Sigmoid colon (tissue), 4 donors: ENCODE results near the gene RAB3IL1.

Source experiments
- EP300 ChIP-seq, 4 donors: sonication (generic); formaldehyde crosslinking; IDR thresholded peaks; one replicate each; pipeline ENCODE4 v1.6.1; 2017; ENCODE audit warnings: antibody characterized with exemption in 4 of 4
- POLR2A ChIP-seq, 2 donors: fragments of 450-650 bp; IDR thresholded peaks; one replicate each; pipeline ENCODE4 v1.6.1; 2016; ENCODE audit warnings: antibody characterized with exemption in 2 of 2, mild to moderate bottlenecking in 2 of 2, moderate library complexity in 2 of 2
- POLR2AphosphoS5 ChIP-seq, 4 donors: sonication (generic); formaldehyde crosslinking; IDR thresholded peaks; one replicate each; pipeline ENCODE4 v1.6.1; 2017; ENCODE audit warnings: antibody characterized with exemption in 4 of 4
- TF ChIP-seq, protein P1 (sequence below), 4 experiments: fragments of 450-650 bp in 3 of 4; fragments of 200-600 bp in 1 of 4; IDR thresholded peaks; one replicate each; pipeline ENCODE4 v1.5.1; 2016 to 2019; ENCODE audit warnings: antibody characterized with exemption in 4 of 4, mild to moderate bottlenecking in 3 of 4, moderate library complexity in 2 of 4

- TF ChIP-seq, protein P1, sequence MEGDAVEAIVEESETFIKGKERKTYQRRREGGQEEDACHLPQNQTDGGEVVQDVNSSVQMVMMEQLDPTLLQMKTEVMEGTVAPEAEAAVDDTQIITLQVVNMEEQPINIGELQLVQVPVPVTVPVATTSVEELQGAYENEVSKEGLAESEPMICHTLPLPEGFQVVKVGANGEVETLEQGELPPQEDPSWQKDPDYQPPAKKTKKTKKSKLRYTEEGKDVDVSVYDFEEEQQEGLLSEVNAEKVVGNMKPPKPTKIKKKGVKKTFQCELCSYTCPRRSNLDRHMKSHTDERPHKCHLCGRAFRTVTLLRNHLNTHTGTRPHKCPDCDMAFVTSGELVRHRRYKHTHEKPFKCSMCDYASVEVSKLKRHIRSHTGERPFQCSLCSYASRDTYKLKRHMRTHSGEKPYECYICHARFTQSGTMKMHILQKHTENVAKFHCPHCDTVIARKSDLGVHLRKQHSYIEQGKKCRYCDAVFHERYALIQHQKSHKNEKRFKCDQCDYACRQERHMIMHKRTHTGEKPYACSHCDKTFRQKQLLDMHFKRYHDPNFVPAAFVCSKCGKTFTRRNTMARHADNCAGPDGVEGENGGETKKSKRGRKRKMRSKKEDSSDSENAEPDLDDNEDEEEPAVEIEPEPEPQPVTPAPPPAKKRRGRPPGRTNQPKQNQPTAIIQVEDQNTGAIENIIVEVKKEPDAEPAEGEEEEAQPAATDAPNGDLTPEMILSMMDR (IDR thresholded peaks at IDR 0.05), result no peak
- no peak for TF ChIP-seq POLR2A (IDR thresholded peaks at IDR 0.05)
- no peak for TF ChIP-seq POLR2AphosphoS5 (IDR thresholded peaks at IDR 0.05)
- TF ChIP-seq EP300 (IDR thresholded peaks at IDR 0.05), result no peak
Measured at GRCh38 chr11:61874377-61874809, 43.0 kb downstream of the RAB3IL1 start.
